Measurements from ENCODE around the gene ADH4. TPM values are rescaled to one million over a fixed set of nuclear protein-coding genes. Genes with fewer than 3 reads are reported as not detected.

ADH4 gene
- polyA plus RNA-seq, 1 of the 3 experiments (the other 2 are of a cell fraction): not detected

DNA sequence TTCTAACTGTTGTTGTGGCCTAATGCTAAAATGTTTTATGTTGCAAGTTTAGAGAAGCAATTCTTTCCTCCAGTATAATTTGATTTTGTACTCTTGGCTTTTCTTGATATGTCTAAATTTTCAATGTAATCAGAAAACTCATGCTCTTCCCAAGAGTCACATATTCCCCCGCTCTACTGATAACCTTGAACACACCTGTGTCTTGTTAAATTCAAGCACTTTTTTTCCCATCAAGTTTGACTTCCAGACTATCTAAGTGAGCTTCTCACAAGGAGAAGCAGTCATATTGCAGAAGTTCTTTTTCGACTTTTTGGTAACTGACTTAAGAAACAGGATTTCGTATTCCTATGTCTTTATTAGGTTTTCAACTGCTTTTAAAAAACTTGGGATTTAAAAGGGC lies 7.4 kb upstream of the ADH4 start:
- Histone ChIP-seq H3K27me3 (ENCODE audit: insufficient read depth) (no peaks in the 10 kb centered on the region), H3K27ac (ENCODE audit: low read depth in 2 of 2, low read length in 1 of 2) (no peak overlapping the region), H4K20me1 (ENCODE audit: insufficient read depth) (no peaks in the 10 kb centered on the region), H2AFZ (ENCODE audit: low read depth) (no peak overlapping the region), H3F3A (replicated peaks; ENCODE audit: insufficient read depth) (no peaks in the 10 kb centered on the region), H3K79me2 (ENCODE audit: insufficient read depth) (no peaks in the 10 kb centered on the region), H3K4me1 (ENCODE audit: control insufficient read depth in 1 of 2, insufficient read depth in 2 of 2, low read depth in 1 of 2, low read length in 1 of 2) (no peaks in the 10 kb centered on the region), H3K4me3 (ENCODE audit: low read depth in 2 of 2, low read length in 1 of 2) (no peak overlapping the region), H3K36me3 (replicated peaks in 1 of 2; ENCODE audit: control insufficient read depth in 1 of 2, insufficient read depth in 2 of 2, low read length in 1 of 2) (no peaks in the 10 kb centered on the region), H3K4me2 (no peak overlapping the region), H3K9ac (no peak overlapping the region), H3K9me2 (no peaks in the 10 kb centered on the region), H3K9me3 (no peaks in the 10 kb centered on the region)
- ChIA-PET POLR2A (no interaction called here), CTCF (interaction anchor here (0.9 to 1.8 kb wide), 2 partner anchors 10 to 14 kb away, joined by 3 read pairs; no protein-coding TSS in a partner anchor)
- WGBS (ENCODE audit: low lambda C conversion rate): 37% methylated on average over 3 of the region's 3 CpGs
- no peak for DNase-seq
- TF ChIP-seq, protein P1, sequence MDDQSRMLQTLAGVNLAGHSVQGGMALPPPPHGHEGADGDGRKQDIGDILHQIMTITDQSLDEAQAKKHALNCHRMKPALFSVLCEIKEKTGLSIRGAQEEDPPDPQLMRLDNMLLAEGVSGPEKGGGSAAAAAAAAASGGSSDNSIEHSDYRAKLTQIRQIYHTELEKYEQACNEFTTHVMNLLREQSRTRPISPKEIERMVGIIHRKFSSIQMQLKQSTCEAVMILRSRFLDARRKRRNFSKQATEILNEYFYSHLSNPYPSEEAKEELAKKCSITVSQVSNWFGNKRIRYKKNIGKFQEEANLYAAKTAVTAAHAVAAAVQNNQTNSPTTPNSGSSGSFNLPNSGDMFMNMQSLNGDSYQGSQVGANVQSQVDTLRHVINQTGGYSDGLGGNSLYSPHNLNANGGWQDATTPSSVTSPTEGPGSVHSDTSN (IDR thresholded peaks at IDR 0.05): no peak
- TF ChIP-seq CHD2 (IDR thresholded peaks at IDR 0.05; ENCODE audit: low read length, partially characterized antibody): no peak
- TF ChIP-seq JUND (IDR thresholded peaks at IDR 0.05): no peak
- TF ChIP-seq RCOR1 (IDR thresholded peaks at IDR 0.05; ENCODE audit: low read length): no peak
- TF ChIP-seq IRF3 (IDR thresholded peaks at IDR 0.05; ENCODE audit: low read depth, low read length): no peak
- TF ChIP-seq MXI1 (IDR thresholded peaks at IDR 0.05; ENCODE audit: low read depth, low read length): no peak
- TF ChIP-seq, protein P2, sequence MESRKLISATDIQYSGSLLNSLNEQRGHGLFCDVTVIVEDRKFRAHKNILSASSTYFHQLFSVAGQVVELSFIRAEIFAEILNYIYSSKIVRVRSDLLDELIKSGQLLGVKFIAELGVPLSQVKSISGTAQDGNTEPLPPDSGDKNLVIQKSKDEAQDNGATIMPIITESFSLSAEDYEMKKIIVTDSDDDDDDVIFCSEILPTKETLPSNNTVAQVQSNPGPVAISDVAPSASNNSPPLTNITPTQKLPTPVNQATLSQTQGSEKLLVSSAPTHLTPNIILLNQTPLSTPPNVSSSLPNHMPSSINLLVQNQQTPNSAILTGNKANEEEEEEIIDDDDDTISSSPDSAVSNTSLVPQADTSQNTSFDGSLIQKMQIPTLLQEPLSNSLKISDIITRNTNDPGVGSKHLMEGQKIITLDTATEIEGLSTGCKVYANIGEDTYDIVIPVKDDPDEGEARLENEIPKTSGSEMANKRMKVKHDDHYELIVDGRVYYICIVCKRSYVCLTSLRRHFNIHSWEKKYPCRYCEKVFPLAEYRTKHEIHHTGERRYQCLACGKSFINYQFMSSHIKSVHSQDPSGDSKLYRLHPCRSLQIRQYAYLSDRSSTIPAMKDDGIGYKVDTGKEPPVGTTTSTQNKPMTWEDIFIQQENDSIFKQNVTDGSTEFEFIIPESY (IDR thresholded peaks at IDR 0.05; ENCODE audit: borderline replicate concordance, low read depth): no peak
- TF ChIP-seq ELF1 (IDR thresholded peaks at IDR 0.05): no peak
- TF ChIP-seq EP300 (IDR thresholded peaks at IDR 0.05; ENCODE audit: borderline replicate concordance in 1 of 2, low read depth in 1 of 2, low read length in 1 of 2): no peak
- no peak for TF ChIP-seq TCF12 (IDR thresholded peaks at IDR 0.05)
- no peak for TF ChIP-seq FOSL2 (IDR thresholded peaks at IDR 0.05; ENCODE audit: borderline replicate concordance, low read depth)
- TF ChIP-seq YY1 (IDR thresholded peaks at IDR 0.05; ENCODE audit: low read depth): no peak
- no peak for TF ChIP-seq GATA2 (CRISPR knock-in tag; IDR thresholded peaks at IDR 0.05)
- no peak for TF ChIP-seq REST (IDR thresholded peaks at IDR 0.05; ENCODE audit: low read depth, low read length)
- TF ChIP-seq RXRA (IDR thresholded peaks at IDR 0.05; ENCODE audit: borderline replicate concordance, low read depth): no peak
- no peak for TF ChIP-seq RAD21 (IDR thresholded peaks at IDR 0.05; ENCODE audit: low read length)
- TF ChIP-seq, protein P3, sequence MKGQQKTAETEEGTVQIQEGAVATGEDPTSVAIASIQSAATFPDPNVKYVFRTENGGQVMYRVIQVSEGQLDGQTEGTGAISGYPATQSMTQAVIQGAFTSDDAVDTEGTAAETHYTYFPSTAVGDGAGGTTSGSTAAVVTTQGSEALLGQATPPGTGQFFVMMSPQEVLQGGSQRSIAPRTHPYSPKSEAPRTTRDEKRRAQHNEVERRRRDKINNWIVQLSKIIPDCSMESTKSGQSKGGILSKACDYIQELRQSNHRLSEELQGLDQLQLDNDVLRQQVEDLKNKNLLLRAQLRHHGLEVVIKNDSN (IDR thresholded peaks at IDR 0.05; ENCODE audit: borderline replicate concordance, low read depth): no peak
- TF ChIP-seq USF2 (IDR thresholded peaks at IDR 0.05; ENCODE audit: borderline replicate concordance, low read depth, low read length): no peak
- TF ChIP-seq SIN3A (IDR thresholded peaks at IDR 0.05; ENCODE audit: borderline replicate concordance, low read depth, low read length): no peak
